Psoas muscle (tissue), 8 donors: ENCODE data around the gene BICC1. TPM values are rescaled to one million over a fixed set of nuclear protein-coding genes. Genes with fewer than 3 reads are reported as not detected.
A peak's percentile ranks its signal among the peaks of the same experiment; 100 is the strongest.

Source experiments
- ATAC-seq, 4 donors: fragments of 200-7000 bp; cut with Tn5 transposase; one replicate each; pipeline ENCODE4 v1.9.1; 2020; ENCODE audit warnings: moderate library complexity in 3 of 4, mild to moderate bottlenecking in 2 of 4
- DNase-seq, 2 donors: peaks; one replicate each; pipeline ENCODE4 v3.0.0-alpha.2; 2020
- H3K27ac ChIP-seq: fragments of 200-600 bp; one replicate; pipeline ENCODE4 v1.8.0; 2022
- H3K27me3 ChIP-seq, 3 donors: fragments of 200-600 bp in 1 of 3; one replicate each; pipeline versions ENCODE4 v1.6.1 to v1.8.0; 2013 to 2022; ENCODE audit warnings: low read length in 2 of 3, mild to moderate bottlenecking in 2 of 3, moderate library complexity in 1 of 3; ENCODE audit not compliant: insufficient read depth in 3 of 3
- H3K36me3 ChIP-seq, 2 donors: fragments of 200-600 bp in 1 of 2; one replicate each; pipeline versions ENCODE4 v1.6.1 to v1.8.0; 2013 to 2022; ENCODE audit warnings: low read depth in 1 of 2, mild to moderate bottlenecking in 1 of 2, moderate library complexity in 1 of 2; ENCODE audit not compliant: insufficient read depth in 1 of 2
- H3K4me1 ChIP-seq: fragments of 200-600 bp; one replicate; pipeline ENCODE4 v1.8.0; 2022
- H3K4me3 ChIP-seq: fragments of 200-600 bp; one replicate; pipeline ENCODE4 v1.8.0; 2022; ENCODE audit warnings: mild to moderate bottlenecking
- H3K9me3 ChIP-seq: fragments of 200-600 bp; one replicate; pipeline ENCODE4 v1.8.0; 2022
- WGBS, 3 donors: extraction: QIAGEN DNeasy Blood & Tissue Kit; methylation state at CpG; one replicate each; pipeline versions ENCODE4 v1.1.6 to v1.1.7; 2013; 5-methylcytosine and 5-hydroxymethylcytosine counted together
- intact Hi-C, 2 donors: fragments of 100-400 bp; cut with DNase I; formaldehyde crosslinking; loops; one replicate each; pipeline versions ENCODE4 v1.11.0 to v1.14.2; 2022
- long read RNA-seq, 2 donors: library from polyadenylated mRNA; unstranded; transcript quantifications; one replicate each; pipeline ENCODE4 v2.0.0, GENCODE V29; 2021
- polyA plus RNA-seq, 3 donors: library from polyadenylated mRNA; stranded (reverse); fragments of 200-250 nt; gene quantifications; one replicate each; pipeline ENCODE4 v1.2.3, GENCODE V29; 2013
- total RNA-seq, 4 donors: library from RNA; stranded (reverse); fragmentation: NEBNext Ultra II Directional in 2 of 4; extraction: Animal tissue kit (Norgen Biotek cat#: 25700) in 2 of 4; gene quantifications; one replicate each; pipeline versions ENCODE4 v1.2.1 to v1.2.4, GENCODE V29; 2021 to 2023
- TF ChIP-seq, protein P1 (sequence below): fragments of 200-600 bp; IDR thresholded peaks from one replicate; pipeline ENCODE4 v1.8.0; 2022; ENCODE audit warnings: antibody characterized with exemption
- donor health status: healthy with polysubstance abuse.
- donor health status: DM: no; HTN: no; CAD: no; lungs with moderate emphysema.
- donor health status: Bipolar disorder and iron deficiency.
- donor health status: healthy.
- donor health status: DM: yes; HTN: yes; CAD: no.
- donor health status: DM: no; HTN: no; CAD: no.
- donor health status: DM: no; HTN: no; CAD: no.
- donor health status: DM: yes; HTN: yes; CAD: no.

BICC1 gene, protein sequence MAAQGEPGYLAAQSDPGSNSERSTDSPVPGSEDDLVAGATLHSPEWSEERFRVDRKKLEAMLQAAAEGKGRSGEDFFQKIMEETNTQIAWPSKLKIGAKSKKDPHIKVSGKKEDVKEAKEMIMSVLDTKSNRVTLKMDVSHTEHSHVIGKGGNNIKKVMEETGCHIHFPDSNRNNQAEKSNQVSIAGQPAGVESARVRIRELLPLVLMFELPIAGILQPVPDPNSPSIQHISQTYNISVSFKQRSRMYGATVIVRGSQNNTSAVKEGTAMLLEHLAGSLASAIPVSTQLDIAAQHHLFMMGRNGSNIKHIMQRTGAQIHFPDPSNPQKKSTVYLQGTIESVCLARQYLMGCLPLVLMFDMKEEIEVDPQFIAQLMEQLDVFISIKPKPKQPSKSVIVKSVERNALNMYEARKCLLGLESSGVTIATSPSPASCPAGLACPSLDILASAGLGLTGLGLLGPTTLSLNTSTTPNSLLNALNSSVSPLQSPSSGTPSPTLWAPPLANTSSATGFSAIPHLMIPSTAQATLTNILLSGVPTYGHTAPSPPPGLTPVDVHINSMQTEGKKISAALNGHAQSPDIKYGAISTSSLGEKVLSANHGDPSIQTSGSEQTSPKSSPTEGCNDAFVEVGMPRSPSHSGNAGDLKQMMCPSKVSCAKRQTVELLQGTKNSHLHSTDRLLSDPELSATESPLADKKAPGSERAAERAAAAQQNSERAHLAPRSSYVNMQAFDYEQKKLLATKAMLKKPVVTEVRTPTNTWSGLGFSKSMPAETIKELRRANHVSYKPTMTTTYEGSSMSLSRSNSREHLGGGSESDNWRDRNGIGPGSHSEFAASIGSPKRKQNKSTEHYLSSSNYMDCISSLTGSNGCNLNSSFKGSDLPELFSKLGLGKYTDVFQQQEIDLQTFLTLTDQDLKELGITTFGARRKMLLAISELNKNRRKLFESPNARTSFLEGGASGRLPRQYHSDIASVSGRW
- total RNA-seq (10 to 100 TPM in 1 of 4 donors, 1 to 10 TPM in 3; 6.3 to 13.2 (median 7.5) TPM), polyA plus RNA-seq (1 to 10 TPM; 4.7 to 7.6 (median 4.8) TPM)
- long read RNA-seq, donor 1, full-length matches to known transcripts, result 1 of 2 reads
- long read RNA-seq, donor 1, partial matches to known transcripts, result 0 of 2 reads
- long read RNA-seq, donor 1, other reads (novel, unspliced or antisense), result 1 of 2 reads
- long read RNA-seq, donor 2, partial matches to known transcripts, result 2 of 12 reads
- long read RNA-seq, donor 2, other reads (novel, unspliced or antisense), result 10 of 12 reads

DNA sequence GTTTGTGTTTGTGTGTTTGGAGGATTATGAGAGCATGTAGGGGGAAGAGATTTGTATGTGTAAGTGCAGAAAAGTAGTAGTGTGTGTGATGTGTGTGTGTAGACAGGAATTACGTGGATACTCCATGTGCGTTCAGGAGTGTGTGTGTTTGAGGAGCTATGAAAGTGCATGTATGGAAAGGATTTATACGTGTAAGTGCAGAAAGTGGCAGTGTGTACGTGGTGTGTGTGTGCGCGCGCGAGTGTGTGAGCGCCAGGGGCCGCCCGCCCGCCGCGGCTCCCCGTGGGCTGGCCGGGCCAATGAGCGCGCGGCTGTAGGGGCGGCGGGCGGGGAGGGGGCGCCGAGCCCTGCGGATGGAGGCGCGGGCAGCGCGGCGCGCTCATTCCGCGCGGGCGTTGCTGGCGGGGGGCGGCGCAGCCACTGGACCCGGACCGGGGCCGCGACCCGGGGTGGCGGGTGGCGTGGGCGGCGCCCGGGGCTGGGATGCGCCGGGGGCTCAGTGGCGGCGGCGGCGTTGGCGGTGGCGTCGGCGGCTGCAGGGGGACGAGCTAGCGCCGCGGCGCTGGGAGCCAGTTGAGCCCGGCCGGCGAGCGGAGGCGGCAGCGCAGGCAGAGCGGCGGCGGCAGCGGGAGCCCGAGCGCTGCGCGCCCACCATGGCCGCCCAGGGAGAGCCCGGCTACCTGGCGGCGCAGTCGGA is at the start of gene BICC1:
TSS of gene BICC1 (plus strand) at position 382 of the 697 bp plus-strand sequence. CDS start at position 654, 272 bp downstream.
- Histone ChIP-seq H3K4me3 (peak within 1 kb of the TSS; percentile 80), H3K36me3 (no peaks in the 10 kb centered on the region), H3K27me3 (peaks cover 0 to 10% (median 3%) of the 10 kb centered on the region in 3 donors), H3K27ac (peak within 1 kb of the TSS; percentile 81), H3K4me1 (peaks cover 6% of the 10 kb centered on the region), H3K9me3 (no peaks in the 10 kb centered on the region)
- intact Hi-C loops, result loop anchor here in 1 of 2 donors (10.0 kb wide), 1 partner anchor 98 kb away; no protein-coding TSS in a partner anchor
- TF ChIP-seq, protein P1, sequence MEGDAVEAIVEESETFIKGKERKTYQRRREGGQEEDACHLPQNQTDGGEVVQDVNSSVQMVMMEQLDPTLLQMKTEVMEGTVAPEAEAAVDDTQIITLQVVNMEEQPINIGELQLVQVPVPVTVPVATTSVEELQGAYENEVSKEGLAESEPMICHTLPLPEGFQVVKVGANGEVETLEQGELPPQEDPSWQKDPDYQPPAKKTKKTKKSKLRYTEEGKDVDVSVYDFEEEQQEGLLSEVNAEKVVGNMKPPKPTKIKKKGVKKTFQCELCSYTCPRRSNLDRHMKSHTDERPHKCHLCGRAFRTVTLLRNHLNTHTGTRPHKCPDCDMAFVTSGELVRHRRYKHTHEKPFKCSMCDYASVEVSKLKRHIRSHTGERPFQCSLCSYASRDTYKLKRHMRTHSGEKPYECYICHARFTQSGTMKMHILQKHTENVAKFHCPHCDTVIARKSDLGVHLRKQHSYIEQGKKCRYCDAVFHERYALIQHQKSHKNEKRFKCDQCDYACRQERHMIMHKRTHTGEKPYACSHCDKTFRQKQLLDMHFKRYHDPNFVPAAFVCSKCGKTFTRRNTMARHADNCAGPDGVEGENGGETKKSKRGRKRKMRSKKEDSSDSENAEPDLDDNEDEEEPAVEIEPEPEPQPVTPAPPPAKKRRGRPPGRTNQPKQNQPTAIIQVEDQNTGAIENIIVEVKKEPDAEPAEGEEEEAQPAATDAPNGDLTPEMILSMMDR, result no peak
- WGBS, 3 donors, result 0 to 1% (median 0%) methylated on average over 32 to 81 of the region's 82 CpGs
- ATAC-seq, result peak; percentile 67 to 81 (median 72)
- DNase-seq, result peak; percentile 61 to 73

- intact Hi-C loops, result no loop called here
- Histone ChIP-seq H3K9me3 (peaks cover 6% of the 10 kb centered on the region), H3K27me3 (no peaks in the 10 kb centered on the region), H3K27ac (no peak overlapping the region), H3K4me3 (no peak overlapping the region), H3K36me3 (no peaks in the 10 kb centered on the region), H3K4me1 (no peaks in the 10 kb centered on the region)
- ATAC-seq, result no peak
- no peak for DNase-seq
- TF ChIP-seq, protein P1, result no peak
- WGBS, 3 donors, result 76 to 97% (median 91%) methylated on average over 2 of the region's 2 CpGs
These were observed 47.7 kb upstream of the BICC1 start for GRCh38 chr10:58464956-58465355.

GRCh38 chr10:58465629-58466028 is 47.0 kb upstream of the BICC1 start:
- no peaks in the 10 kb centered on the region for H3K27me3 ChIP-seq
- TF ChIP-seq, protein P1, result no peak
- H3K27ac ChIP-seq, result no peak overlapping the region
- H3K36me3 ChIP-seq, result no peaks in the 10 kb centered on the region
- H3K4me1 ChIP-seq, result no peaks in the 10 kb centered on the region
- 44 to 68% (median 50%) methylated on average over 4 of the region's 4 CpGs for WGBS, 3 donors
- intact Hi-C loops, result no loop called here
- H3K9me3 ChIP-seq, result peaks cover 4% of the 10 kb centered on the region
- no peak for DNase-seq
- ATAC-seq, result no peak
- H3K4me3 ChIP-seq, result no peak overlapping the region
